Stimulated activated CD8-positive, alpha-beta memory T cell treated with anti-CD3 and anti-CD28 coated beads, Interleukin-7, amount 100 ng/mL, for 24 hours (primary cell): ENCODE data around the gene MRPL28.
"Not testable (repeated sequence)": the region's sequence is repeated elsewhere in the genome, so short reads cannot be mapped to it uniquely, and the experiment has no call there.

ENCODE experiments used
- DNase-seq: peaks from one replicate; pipeline ENCODE4 v3.0.0-alpha.2; 2020; ENCODE audit warnings: low read depth

The MRPL28 gene

DNA sequence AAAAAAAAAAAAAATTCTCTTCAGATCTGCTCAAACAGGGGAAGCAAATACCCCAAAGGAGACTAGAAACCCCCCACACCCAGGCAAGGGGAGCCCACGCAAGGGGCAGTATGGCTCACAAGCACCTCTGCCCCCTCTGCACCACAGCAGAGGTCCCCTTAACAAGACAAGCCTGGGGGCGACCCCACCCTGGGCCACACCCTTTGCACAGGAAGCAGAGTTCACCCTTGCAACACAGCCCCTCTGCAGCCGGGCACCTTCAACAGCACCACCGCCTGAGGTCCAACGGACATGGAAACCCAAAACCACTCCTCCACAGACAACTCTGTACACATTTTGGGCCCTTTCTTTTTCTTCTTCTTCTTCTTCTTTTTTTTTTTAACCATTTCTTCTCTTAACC, 30.7 kb downstream of the MRPL28 start:
- no peak for DNase-seq

DNA sequence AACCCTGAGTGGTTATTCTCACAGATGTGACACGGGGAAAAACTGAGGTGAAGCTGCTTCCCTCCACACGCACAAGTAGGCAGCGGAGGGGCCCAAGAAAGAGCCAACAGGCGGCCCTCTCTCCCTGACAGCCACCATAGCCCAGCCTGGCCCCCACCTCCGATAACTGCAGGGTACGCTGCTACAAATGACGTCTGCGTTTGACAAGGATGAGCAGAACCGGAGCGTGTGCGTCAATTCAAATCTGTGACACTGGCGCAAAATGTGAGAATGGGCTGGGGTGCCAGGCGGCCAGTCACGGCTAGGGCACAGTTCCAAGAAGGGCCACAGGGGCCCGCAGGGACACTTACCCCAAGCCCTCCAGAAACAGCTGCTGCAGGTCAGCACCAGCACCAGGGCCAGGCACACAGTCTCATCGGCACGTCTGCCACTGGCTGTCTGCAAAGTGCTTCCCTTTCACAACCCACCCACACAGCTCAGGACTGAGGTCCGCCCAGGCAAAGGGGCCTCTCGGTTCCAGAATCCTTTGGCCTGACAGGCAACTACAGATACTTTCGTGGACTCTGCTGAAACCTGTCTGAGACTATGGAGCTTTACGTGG, 32.3 kb downstream of the MRPL28 start:
- no peak for DNase-seq

DNA sequence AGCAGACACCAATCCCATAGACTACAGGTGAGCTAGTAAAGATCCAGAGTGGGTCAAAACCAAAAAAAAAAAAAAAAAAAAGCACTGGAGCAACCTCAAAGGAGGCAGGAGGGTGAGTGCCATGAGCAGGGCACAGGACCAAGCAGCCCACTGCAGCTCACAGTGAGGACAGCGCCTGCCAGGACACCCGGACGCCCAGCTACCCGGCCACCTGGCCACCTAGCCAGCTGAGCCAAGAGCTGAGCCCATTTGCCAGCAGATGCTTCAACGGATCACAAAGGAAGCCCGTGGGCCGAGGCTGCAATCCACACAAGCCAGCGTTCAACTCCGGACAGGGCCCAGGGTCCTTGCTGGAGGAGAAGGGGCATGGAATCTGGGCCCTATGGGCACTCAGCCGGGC, 32.9 kb downstream of the MRPL28 start:
- no peak for DNase-seq

DNA sequence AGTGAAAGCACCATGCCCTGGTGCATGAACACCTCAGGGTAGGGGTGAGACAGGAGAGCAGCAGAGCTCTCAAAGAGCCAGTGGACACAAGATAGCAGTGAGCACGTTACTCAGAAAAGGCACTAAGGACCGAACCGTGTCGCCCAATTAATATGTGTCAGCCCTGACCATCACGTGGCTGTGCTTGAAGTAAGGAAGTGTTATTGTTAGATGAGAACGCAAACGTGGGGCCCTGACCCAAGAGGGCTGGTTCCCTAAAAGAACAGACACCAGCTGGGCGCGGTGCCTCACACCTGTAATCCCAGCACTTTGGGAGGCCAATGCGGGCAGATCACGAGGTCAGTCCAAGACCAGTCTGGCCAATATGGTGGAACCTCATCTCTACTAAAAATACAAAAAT, 34.1 kb downstream of the MRPL28 start:
- DNase-seq, result no peak

DNA sequence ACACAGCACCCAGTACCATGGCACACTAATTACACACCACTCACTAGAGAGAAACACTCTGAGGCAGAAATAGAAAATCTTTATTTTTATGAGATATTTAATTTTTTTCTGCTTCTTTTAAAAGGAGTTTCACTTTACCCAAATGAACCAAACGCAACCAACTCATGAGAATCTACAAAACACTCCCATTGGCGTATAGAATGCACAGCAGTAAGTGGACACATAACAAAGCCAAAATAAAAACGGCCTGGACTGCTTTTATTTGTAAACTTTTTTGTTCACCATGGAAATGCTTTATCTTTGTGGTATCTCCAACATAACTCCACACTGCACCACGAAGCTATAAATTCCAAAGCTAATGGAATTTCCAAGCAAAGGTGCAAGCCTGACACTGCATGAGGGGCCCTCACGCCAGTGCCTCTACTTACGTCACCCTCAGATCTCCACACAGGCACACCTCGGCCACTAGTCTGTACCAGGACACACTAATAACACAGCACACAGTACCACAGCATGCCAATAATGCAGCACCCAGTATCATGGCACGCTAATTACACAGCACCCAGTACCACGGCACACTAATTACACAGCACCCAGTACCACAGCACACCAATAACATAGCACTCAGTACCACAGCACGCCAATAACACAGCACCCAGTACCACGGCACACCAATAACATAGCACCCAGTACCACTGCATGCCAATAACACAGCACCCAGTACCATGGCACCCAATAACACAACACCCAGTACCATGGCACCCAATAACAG, 35.3 kb downstream of the MRPL28 start:
- DNase-seq, result not testable (repeated sequence)

DNA sequence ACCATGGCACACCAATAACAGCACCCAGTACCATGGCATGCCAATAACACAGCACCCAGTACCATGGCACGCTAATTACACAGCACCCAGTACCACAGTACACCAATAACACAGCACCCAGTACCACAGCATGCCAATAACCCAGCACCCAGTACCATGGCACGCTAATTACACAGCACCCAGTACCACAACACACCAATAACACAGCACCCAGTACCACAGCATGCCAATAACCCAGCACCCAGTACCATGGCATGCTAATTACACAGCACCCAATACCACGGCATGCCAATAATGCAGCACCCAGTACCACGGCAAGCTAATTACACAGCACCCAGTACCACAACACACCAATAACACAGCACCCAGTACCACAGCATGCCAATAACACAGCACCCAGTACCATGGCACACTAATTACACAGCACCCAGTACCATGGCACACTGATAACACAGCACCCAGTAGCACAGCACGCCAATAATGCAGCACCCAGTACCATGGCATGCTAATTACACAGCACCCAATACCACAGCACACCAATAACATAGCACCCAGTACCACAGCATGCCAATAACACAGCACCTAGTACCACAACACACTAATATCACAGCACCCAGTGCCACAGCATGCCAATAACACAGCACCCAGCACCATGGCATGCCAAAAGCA, 36.0 kb downstream of the MRPL28 start:
- DNase-seq, result not testable (repeated sequence)

DNA sequence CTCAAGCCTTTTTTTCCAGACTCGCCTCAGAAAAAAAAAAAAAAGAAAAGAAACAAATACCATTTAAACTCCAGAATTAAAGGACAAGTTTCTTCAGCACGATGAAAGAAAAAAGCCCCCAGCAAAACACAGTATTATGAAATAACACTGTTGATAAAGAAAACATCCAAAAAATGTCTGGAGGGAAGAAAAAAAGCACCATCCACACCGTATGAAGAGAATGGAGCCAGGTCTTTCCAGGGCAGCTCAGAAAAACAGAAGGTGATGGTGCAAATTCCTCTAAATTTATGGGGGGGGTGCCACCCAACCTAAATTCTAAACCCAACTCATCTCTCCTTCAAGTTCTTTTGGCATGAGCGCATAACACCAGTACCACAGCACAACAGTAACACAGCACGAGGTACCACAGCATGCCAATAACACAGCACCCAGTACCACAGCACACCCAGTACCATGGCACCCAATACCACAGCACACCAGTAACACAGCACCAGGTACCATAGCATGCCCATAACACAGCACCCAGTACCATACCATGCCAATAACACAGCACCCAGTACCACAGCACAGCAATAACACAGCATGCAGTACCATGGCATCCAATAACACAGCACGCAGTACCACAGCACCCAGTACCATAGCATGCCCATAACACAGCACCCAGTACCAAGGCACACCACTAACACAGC, 36.8 kb downstream of the MRPL28 start:
- DNase-seq, result no peak

DNA sequence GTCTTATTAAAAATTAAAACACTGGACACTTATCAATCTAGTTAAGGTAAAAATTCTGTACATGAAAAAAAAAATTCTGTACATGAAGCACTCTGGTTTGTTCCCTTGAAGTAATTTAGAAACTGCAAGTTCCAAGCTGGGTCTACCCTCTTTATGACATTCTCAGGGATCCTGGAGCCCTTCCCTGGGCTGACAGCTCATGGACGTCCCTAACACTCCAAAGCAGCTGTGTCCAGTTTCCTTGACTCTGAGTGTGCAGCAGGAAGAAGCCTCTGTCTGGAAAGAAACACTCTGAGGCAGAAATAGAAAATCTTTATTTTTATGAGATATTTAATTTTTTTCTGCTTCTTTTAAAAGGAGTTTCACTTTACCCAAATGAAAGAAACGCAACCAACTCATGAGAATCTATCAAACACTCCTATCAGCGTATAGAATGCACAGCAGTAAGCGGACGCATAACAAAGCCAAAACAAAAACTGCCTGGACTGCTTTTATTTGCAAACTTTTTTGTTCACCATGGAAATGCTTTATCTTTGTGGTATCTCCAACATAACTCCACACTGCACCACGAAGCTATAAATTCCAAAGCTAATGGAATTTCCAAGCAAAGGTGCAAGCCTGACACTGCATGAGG, 39.0 kb downstream of the MRPL28 start:
- DNase-seq, result not testable (repeated sequence)

DNA sequence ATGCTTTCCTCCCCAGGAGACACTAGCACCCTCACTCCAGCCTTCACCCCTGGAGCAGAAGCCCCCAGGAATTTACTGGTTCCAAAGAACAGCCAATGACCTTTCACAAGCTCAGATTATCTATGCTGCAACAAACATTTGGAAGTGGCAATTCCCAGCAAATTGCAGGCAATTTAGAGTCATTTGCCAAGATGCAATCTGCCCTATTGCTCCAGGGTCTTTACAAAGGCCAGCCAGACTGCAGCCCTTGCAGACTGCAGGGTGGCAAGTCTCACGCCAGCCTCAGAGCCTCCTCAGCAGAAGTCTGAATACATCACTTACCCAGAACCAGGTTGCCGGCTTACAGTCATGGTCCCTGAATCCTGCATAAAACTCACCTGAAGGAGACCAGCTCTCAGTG, 39.6 kb downstream of the MRPL28 start:
- DNase-seq, result no peak

DNA sequence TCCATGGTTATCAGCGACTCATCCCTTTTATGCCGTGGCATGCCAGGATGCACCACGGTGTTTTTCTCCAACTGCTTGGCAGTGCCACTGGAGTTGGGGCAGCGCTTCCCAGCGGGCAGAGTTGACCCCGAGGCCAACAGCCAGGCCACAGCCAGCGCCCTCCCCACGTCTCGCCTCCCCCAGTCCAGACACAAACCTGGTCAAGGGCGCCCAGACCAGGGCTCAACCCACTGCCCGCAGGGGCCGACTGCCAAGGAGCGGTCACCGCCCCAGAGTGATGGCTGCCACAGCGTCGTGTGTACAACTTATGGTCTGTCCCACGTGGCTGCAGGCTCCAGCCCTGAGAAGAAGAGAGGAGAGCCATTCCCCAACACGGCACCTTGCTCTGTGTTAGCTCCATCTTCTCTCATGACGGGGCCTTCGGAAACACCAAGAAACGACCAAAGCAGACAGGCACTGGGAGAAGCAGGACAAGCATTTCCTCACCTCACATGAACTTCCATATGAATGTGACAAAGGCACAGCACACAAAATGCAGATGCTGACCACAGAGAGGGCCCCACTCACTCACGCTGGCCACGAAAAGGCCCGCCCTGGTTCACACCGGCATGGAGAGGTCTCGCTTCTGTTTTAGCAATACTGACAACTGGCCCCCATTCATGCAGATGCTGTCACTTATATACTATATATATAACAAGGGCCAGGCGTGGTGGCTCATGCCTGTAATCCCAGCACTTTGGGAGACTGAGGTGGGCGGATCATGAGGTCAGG, 44.8 kb downstream of the MRPL28 start:
- DNase-seq, result no peak

DNA sequence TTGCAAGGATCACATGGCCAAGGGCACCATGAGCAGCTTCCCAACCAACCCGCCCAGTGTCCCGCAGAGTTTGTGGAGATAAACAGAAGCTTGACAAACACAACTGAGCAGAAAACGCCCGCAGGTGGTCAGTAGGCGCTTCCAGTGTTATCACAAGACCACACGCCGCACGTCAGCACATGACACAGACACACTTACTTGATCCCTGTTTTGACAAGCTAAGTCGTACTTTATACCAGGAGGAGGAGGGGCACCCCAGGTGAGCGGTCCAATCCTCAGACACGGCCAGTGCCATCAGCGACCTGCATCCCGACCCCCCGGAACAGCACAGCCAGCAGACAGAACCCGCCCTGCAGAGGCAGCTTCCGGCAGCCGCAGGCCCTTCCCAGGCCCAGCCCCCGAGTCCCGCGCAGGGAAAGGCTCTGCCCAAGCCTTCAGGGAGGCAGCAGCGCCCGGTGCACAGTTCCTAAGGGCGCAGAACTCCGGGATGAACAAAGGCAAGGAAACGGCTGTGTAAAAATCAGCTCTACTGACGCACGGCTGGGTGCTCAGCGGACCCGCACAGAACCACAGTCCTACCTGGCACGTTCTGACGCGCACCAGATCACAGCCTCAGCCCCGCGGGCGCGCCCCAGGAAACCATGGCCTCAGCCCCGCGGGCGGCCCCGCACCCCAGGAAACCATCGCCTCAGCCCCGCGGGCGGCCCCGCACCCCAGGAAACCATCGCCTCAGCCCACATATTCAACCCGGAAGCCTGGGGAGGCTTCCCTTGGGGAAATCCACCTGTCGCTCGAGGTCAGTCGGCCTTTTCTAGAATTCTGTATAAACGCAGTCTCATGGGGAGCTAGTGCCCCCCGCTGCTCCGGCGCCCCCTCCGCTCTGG, 45.6 kb downstream of the MRPL28 start:
- DNase-seq, result no peak

DNA sequence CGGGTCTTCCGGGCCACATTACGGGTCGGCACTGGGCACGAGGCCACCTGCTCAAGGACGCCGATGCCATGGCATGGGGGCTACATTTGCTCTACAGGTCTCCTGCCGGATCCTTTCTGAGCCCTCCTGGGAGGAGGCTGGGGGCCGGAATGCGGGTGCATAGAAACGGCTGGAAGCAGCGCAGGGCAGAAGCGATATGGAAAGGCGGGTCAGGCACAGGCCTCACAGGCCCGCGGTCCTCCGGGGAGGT, 46.2 kb downstream of the MRPL28 start:
- DNase-seq, result no peak

DNA sequence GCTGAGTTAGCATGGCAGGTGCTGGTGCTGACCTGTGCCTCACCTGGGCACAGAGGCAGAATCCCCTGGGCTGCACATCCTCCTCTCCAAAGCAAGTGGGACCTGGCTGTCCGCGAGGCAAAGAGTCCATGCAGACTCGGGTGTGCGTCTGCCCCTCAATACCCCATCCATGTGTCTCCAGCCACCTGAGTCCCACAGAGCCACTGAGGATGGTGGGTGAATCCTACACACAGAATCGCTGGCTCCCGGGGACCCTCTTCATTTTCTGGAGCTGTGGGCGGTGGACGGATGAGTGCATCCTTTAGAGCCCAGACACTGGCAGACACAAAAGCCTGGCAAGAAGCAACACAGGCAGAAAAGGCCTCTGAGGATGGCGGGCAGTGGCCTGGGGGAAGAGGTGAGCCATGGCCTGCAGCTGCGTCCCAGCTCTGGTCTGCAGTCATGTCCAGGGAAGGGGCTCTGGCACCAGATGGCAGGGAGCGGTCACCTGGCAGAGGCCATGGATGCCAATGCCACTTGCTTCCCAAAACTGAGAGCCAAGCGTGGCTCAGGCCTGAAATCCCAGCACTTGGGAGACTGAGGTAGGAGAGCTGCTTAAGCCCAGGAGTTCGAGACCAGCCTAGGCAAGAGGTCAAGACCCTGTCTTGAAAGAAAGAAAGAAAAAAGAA, 47.7 kb downstream of the MRPL28 start:
- DNase-seq, result no peak

DNA sequence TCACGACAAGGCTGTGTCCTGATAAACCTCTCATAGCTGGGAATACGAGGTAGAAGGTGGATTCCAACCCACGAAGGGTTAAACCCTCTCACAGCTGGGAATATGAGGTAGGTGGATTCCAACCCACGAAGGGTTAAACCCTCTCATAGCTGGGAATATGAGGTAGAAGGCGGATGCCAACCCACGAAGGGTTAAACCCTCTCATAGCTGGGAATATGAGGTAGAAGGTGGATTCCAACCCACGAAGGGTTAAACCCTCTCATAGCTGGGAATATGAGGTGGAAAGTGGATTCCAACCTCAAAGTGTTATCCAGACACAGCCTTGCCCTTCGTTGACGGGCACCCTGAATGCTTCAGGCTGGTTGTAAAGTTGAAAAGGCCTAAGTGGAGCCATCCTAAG, 48.8 kb downstream of the MRPL28 start:
- no peak for DNase-seq

DNA sequence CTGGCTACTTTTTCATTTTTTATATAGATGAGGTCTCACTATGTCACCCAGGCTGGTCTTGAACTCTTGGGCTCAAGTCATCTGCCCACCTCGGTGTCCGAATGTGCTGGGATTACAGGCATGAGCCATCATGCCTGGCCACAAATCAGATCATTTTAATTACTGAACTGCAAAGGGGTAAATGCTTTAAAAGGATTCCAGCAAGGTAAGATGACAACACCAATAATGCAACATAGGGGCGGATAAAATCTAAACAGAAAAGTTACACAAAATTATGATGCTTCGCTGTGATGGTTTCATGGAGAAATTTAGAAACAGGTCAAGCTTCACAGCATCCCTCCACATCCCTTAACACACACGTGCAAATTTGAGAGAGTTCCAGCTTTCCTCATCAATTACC, 50.1 kb downstream of the MRPL28 start:
- DNase-seq, result no peak

DNA sequence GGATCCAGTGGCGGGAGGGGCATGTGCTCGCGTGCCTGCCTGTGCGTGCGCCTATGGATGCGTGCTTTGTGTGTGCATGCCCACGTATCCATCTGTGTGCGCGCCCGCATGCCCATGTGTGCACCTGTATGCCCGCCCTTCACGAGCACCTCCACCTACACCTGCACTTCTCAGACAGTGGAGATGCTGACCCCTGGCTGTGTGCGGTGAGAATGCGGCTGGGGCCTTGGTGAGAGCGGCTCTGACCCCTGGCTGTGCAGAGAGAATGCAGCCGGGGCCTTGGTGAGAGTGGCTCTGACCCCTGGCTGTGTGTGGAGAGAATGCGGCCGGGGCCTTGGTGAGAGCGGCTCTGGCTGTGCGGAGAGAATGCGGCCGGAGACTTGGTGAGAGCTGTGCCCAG, 51.7 kb downstream of the MRPL28 start:
- DNase-seq, result no peak

DNA sequence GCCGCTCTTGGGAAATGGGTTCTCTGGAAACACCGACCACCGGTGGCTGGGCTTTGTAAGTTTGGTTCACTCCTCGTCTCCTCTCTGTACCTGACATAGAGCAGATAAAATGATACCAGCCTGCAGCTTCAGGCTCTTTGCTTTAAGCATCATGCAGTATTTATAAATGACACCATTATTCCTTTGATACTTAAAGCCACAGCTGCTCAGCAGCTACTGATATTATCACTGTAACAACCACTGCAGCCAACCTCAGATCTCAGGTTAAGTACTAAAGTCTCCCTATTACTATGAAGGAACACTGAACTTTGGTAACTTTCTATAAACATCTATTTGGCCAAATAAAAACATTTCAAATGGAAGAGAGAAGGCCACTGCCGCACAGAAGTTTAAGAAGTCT, 52.8 kb downstream of the MRPL28 start:
- DNase-seq, result no peak
